Ishikawa (cell line): Measurements from ENCODE around the gene C12orf75.

ENCODE experiments used
- CEBPB ChIP-seq: IDR thresholded peaks from 2 replicates; pipeline ENCODE4 v1.6.1; 2012
- CREB1 ChIP-seq: IDR thresholded peaks from 2 replicates; pipeline ENCODE4 v1.6.1; 2012; ENCODE audit warnings: low read depth
- EGR1 ChIP-seq: IDR thresholded peaks from 2 replicates; pipeline ENCODE4 v1.6.1; 2012
- EP300 ChIP-seq: IDR thresholded peaks from 2 replicates; pipeline ENCODE4 v1.6.1; 2012; ENCODE audit warnings: borderline replicate concordance
- FOXM1 ChIP-seq: IDR thresholded peaks from 2 replicates; pipeline ENCODE4 v1.6.1; 2012; ENCODE audit warnings: low read depth, borderline replicate concordance
- MAX ChIP-seq: IDR thresholded peaks from 2 replicates; pipeline ENCODE4 v1.6.1; 2012
- NFIC ChIP-seq: IDR thresholded peaks from 2 replicates; pipeline ENCODE4 v1.6.1; 2012
- RAD21 ChIP-seq: IDR thresholded peaks from 2 replicates; pipeline ENCODE4 v1.6.1; 2012; ENCODE audit warnings: low read depth
- REST ChIP-seq: IDR thresholded peaks from 2 replicates; pipeline ENCODE4 v1.6.1; 2012; ENCODE audit warnings: low read depth, mild to moderate bottlenecking
- TAF1 ChIP-seq: IDR thresholded peaks from 2 replicates; pipeline ENCODE4 v1.6.1; 2012; ENCODE audit warnings: low read depth, mild to moderate bottlenecking
- TCF12 ChIP-seq: IDR thresholded peaks from 2 replicates; pipeline ENCODE4 v1.6.1; 2012; ENCODE audit warnings: low read depth
- TEAD4 ChIP-seq: IDR thresholded peaks from 2 replicates; pipeline ENCODE4 v1.6.1; 2012
- USF1 ChIP-seq: IDR thresholded peaks from 2 replicates; pipeline ENCODE4 v1.6.1; 2012
- YY1 ChIP-seq: IDR thresholded peaks from 2 replicates; pipeline ENCODE4 v1.6.1; 2012; ENCODE audit warnings: low read depth
- ZBTB7A ChIP-seq: IDR thresholded peaks from 2 replicates; pipeline ENCODE4 v1.6.1; 2012; ENCODE audit warnings: low read depth

C12orf75 gene

GRCh38 chr12:105300883-105301282 lies 29.6 kb upstream of the C12orf75 start:
- TF ChIP-seq YY1: no peak
- no peak for TF ChIP-seq REST
- TF ChIP-seq USF1: no peak
- TF ChIP-seq EP300: no peak
- TF ChIP-seq MAX: no peak
- no peak for TF ChIP-seq NFIC
- TF ChIP-seq TAF1: no peak
- TF ChIP-seq CREB1: no peak
- TF ChIP-seq RAD21: no peak
- no peak for TF ChIP-seq TCF12
- no peak for TF ChIP-seq TEAD4
- no peak for TF ChIP-seq FOXM1
- TF ChIP-seq ZBTB7A: no peak
- no peak for TF ChIP-seq CEBPB
- TF ChIP-seq EGR1: no peak

- TF ChIP-seq FOXM1: no peak
- no peak for TF ChIP-seq MAX
- no peak for TF ChIP-seq USF1
- no peak for TF ChIP-seq YY1
- no peak for TF ChIP-seq RAD21
- TF ChIP-seq NFIC: no peak
- no peak for TF ChIP-seq EP300
- no peak for TF ChIP-seq EGR1
- no peak for TF ChIP-seq TEAD4
- TF ChIP-seq REST: no peak
- TF ChIP-seq TCF12: no peak
- no peak for TF ChIP-seq CREB1
- TF ChIP-seq TAF1: no peak
- TF ChIP-seq CEBPB: no peak
- TF ChIP-seq ZBTB7A: no peak
Observed at GRCh38 chr12:105301696-105302095, 28.8 kb upstream of the C12orf75 start.

GRCh38 chr12:105310476-105311085 lies 19.9 kb upstream of the C12orf75 start:
- TF ChIP-seq NFIC: 0 out of 2 replicates have a peak, but pooled peaks have one; percentile 29

GRCh38 chr12:105315130-105315529 lies 15.4 kb upstream of the C12orf75 start:
- TF ChIP-seq TAF1 (no peak), ZBTB7A (no peak), TEAD4 (no peak), EGR1 (no peak)

GRCh38 chr12:105315726-105316125 lies 14.8 kb upstream of the C12orf75 start:
- TF ChIP-seq RAD21 (no peak), ZBTB7A (no peak), TCF12 (no peak), TEAD4 (no peak), REST (no peak), TAF1 (no peak), EP300 (no peak), MAX (no peak)
